HG03066 (cell line): ENCODE results near the gene STAT3.

ENCODE experiments used
- ATAC-seq: cut with Tn5 transposase; IDR thresholded peaks from one replicate; pipeline ENCODE4 v1.9.1; 2021; ENCODE audit warnings: low read depth; ENCODE audit not compliant: unreplicated experiment

STAT3 gene

GRCh38 chr17:42284024-42284369, 104.2 kb downstream of the STAT3 start:
- ATAC-seq: no peak

- ATAC-seq: no peak
These were observed 104.8 kb downstream of the STAT3 start for GRCh38 chr17:42283241-42284023.

DNA sequence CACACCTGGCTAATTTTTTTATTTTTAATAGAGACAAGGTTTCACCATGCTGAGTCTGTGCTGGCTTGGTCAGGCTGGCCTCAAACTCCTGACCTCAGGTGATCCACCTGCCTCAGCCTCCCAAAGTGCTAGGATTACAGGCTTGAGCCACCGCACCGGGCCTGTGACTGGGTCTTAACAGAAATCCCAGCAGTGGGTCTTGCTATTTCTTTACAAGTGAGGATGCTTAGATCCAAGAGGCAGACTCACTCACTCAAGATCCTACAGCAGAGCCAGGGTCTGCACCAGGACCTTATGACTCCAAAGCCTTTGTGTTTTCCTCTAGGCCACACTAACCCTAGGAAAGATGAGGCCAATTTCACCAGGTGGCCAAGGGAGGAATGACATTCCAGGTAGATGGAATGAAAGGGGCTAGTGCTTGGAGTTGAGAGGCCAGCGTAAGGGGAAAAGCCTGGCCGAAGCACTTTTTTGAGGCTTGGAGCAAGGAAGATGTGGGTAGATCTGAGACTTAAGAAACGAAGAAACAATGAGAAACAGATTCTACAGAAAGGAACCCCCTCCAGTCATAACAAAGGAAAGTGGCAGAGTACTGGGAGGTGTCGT, 105.7 kb downstream of the STAT3 start:
- no peak for ATAC-seq

DNA sequence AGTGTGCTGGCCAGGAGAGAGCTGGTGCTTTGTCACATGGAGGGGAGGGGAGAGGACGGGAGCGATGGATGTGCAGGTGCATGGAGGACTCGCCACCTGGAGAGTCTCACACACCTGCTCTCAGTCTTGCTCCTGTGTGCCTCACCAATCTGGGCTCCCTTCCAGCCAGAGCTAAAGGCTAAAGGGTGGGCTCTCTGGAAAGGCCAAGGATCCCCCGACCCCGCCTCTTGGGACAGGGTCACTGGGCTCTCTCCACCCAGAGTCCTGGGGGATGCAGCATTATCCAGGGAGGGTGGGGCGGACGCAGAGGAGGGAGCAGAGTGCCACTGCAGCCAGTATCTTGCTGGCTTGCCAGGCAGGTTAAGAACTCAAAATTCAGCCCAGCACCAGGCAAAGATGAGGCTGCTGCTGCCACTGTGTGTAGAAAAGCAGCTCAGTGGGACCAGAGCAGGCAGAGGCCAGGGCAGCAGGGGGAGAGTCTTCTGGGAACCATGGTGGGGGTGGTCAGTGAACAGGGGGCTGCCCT, 106.6 kb downstream of the STAT3 start:
- no peak for ATAC-seq

- ATAC-seq: no peak
These were observed 108.2 kb downstream of the STAT3 start for GRCh38 chr17:42279776-42280630.

DNA sequence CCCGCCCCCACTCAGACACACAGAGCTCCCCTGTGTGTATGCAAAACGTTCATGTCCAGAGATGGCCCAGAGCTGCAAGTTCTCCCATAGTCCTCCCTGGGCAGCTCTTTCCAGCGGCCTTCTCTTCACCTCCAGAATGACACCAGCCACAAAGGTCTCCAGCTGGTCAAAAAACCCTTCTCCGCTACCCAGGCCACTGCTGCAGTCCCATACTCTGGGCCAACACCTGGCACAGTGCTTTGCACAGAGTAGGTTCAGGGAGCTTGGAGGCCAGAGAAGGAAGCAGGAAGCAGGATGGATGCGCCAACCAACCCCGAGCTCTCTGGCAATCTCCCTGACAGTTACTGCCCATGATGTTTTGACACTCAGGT, 110.9 kb downstream of the STAT3 start:
- no peak for ATAC-seq

DNA sequence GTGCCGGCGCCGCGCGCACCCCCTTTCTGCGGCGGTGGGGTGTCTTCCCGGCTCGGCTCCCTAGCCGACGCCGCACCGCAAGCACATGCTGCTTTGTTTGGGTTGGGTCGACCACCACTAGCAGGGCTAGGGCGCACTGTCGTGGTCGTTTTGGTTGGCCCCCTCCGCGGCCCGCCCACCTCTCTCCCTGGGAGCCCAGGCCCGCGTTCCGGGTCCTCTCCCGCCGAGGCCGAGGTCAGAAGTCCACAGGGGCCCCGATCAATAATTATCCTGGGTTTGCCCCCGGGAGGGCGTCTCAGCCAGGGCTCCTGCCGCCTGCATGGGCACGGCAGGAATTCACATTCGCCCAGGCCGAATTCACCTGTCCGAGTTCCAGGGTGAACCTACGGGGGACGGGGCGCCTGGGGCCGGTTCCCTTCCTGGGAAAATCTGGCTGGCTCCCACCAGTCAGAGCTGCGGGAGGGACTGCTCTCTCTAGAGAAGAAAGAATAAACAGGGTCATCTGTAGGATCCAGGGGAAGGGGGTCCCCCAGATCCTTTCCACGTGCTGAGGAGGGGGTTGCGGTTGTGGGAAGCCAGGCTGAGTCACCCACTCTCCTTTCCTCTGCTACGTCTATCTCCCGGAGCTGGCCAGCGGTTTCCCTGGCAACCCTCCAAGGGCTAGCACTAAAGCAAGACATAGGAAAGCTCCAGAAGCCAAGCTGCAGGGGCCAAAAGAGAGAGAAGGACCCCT, 111.5 kb downstream of the STAT3 start:
- ATAC-seq: no peak

- no peak for ATAC-seq
These were observed 112.0 kb downstream of the STAT3 start, which contains the start of gene STAT5B for GRCh38 chr17:42276359-42276608. STAT5B (minus strand) TSS chr17:42276391; CDS start chr17:42232127, 44,264 bp downstream.

- no peak for ATAC-seq
These were observed 112.5 kb downstream of the STAT3 start for GRCh38 chr17:42275527-42276358.

DNA sequence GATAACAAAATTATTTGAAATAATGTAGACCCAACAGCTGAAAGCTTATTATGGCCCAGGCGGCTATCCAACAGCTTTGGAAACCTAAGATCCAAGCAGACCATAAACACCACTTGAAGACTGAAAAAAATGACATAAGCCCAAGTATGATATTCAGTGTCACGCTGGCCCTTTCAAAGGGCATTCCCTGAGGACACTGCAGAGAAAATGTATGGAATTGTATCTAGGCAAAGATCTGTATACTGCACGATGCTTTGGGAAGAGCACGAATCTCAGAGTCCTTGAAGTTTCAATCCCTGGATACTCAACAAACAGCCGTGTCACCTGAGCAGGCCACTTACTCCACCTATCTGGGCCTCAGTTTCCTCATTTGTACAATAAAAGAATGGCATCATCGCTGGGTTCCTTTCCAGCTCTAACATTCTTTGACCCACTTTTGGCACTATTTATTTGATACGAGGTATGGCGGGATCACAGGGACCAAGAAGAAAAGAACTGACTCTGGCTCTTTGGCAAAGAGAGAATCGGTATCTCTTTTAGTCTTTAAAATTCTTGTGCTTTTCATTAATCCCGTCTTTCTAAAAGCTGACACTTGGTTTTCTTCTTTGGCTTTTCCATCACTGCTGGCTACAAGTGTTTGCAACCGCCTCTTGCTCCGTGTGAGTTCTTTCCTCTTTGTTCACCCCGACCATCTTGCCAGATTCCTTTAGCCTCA, 113.3 kb downstream of the STAT3 start:
- ATAC-seq: no peak

- ATAC-seq: no peak
These were observed 114.0 kb downstream of the STAT3 start for GRCh38 chr17:42274253-42274542.

DNA sequence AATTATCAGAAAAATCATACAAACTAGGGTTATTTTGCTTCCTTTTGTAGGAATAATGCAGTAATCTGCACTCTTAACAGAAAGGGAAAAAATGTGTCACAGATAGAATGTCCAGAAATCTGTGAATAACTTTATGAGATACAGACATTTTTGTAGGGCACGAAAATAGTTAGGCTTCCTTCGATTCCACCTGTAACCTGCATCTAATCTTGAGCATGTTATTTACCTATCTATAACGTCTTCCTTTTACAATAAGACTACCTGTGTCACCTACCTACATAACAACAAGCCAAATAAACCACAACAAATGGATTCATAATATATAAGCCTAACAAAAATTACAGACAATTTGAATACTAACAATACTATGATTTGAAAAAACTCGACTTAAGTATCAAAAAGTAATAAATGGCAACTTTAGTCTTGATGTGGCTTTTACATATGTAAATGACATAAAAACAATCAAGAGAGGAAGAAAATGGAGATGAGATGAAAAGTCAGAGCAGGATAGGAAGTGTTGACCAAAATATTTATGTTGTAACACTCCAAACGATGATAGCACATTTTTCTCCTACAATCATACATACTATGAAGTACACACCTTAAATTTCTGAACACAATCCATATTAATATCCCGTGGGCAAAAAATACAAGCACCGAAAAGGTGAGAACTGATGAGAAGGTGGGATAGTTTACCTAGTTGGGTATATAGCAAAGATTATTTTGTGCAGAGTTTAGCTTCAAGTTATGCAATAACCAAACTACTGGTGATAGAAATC, 114.6 kb downstream of the STAT3 start:
- no peak for ATAC-seq

- no peak for ATAC-seq
These were observed 115.9 kb downstream of the STAT3 start for GRCh38 chr17:42272162-42272907.

- no peak for ATAC-seq
These were observed 116.5 kb downstream of the STAT3 start for GRCh38 chr17:42271779-42272035.

GRCh38 chr17:42271006-42271778, 117.0 kb downstream of the STAT3 start:
- no peak for ATAC-seq

DNA sequence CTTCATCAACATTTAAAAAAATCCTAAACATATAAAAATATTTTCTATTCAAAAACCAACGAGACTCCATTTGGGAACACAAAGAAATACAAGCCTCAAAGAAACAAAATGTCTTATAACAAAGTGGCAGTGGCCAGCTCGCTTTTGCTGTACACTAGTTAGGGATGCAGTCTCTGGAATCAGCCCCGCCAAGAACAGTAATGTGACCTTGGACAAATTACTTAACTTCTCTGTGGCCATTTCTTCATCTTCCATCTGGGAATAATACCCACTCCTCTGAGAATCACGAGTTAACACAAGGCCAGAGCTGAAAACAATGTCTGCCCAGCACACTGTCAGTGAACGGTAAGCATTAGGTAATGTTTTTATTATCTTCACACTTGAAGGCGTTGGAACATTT, 117.6 kb downstream of the STAT3 start:
- no peak for ATAC-seq

DNA sequence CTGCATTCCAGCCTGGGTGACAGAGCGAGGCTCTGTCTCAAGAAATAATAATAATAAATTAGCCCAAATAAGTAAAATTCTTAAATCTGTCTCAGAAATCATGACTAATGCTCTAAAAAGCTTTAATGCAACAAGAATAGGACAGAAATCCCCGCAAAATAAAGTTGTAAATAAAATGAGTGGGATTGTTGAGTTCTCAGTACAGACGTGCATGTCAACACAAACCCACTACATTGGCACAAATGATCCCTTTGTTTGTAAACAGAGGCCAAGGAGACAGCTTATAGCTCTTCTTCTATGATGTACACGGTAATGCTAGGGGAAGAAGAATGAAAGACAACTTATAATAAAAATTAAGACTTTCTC, 118.1 kb downstream of the STAT3 start:
- ATAC-seq: no peak

GRCh38 chr17:42268236-42268635, 120.0 kb downstream of the STAT3 start:
- ATAC-seq: no peak
